Testis (tissue), 3 donors: ENCODE data around the gene CD226. TPM values are rescaled to one million over a fixed set of nuclear protein-coding genes. Genes with fewer than 3 reads are reported as not detected.
A peak's percentile ranks its signal among the peaks of the same experiment; 100 is the strongest.

Experiments
- DNase-seq: peaks from one replicate; pipeline ENCODE4 v3.0.0-alpha.2; 2019
- H3K27ac ChIP-seq, 2 donors: fragments of 200-600 bp; sonication (generic); one replicate each; pipeline ENCODE4 v1.5.1; 2019
- H3K27me3 ChIP-seq: fragments of 200-600 bp; sonication (generic); one replicate; pipeline ENCODE4 v1.5.1; 2019
- H3K36me3 ChIP-seq: fragments of 200-600 bp; sonication (generic); one replicate; pipeline ENCODE4 v1.5.1; 2017; ENCODE audit warnings: low read depth; ENCODE audit errors: missing control alignments
- H3K4me1 ChIP-seq: fragments of 200-600 bp; sonication (generic); one replicate; pipeline ENCODE4 v1.5.1; 2019
- H3K4me3 ChIP-seq, 2 donors: fragments of 200-600 bp; sonication (generic); one replicate each; pipeline ENCODE4 v1.5.1; 2017 to 2019
- H3K9me3 ChIP-seq: fragments of 200-600 bp; sonication (generic); one replicate; pipeline ENCODE4 v1.5.1; 2017
- POLR2A ChIP-seq: fragments of 450-650 bp; IDR thresholded peaks from one replicate; pipeline ENCODE4 v1.6.1; 2017; ENCODE audit warnings: antibody characterized with exemption, mild to moderate bottlenecking, moderate library complexity
- WGBS, 2 donors: methylation state at CpG; one replicate each; pipeline ENCODE4 v1.1.5; 2018; 5-methylcytosine and 5-hydroxymethylcytosine counted together
- intact Hi-C: fragments of 100-400 bp; cut with DNase I; formaldehyde crosslinking; loops from one replicate; pipeline ENCODE4 v1.15.1; 2023; ENCODE audit warnings: low total_unique reads
- polyA plus RNA-seq: library from polyadenylated mRNA; stranded (reverse); fragments of 350-450 nt; fragmentation: Illumina TruSeq; extraction: RNeasy Lipid Tissue Mini Kit (QIAGEN cat#74804); gene quantifications from one replicate; pipeline ENCODE4 v1.2.3, GENCODE V29; 2014; ENCODE audit warnings: low read depth, low replicate concordance; ENCODE audit not compliant: insufficient read depth
- total RNA-seq, 2 donors: library from RNA; depleted of rRNA; stranded (reverse); fragments of >200 nt; gene quantifications; one replicate each; pipeline ENCODE4 v1.2.3, GENCODE V29; 2016
- TF ChIP-seq, protein P1 (sequence below), 3 experiments: fragments of 450-650 bp in 2 of 3; fragments of 200-600 bp in 1 of 3; sonication (generic) in 1 of 3; IDR thresholded peaks; one replicate each; pipeline ENCODE4 v1.5.1; 2016 to 2019; ENCODE audit warnings: antibody characterized with exemption in 3 of 3, mild to moderate bottlenecking in 2 of 3, moderate library complexity in 1 of 3

CD226 gene
- total and polyA plus RNA-seq, 3 donors from 2014 or later: 2.6 to 3.0 (median 2.9) TPM

DNA sequence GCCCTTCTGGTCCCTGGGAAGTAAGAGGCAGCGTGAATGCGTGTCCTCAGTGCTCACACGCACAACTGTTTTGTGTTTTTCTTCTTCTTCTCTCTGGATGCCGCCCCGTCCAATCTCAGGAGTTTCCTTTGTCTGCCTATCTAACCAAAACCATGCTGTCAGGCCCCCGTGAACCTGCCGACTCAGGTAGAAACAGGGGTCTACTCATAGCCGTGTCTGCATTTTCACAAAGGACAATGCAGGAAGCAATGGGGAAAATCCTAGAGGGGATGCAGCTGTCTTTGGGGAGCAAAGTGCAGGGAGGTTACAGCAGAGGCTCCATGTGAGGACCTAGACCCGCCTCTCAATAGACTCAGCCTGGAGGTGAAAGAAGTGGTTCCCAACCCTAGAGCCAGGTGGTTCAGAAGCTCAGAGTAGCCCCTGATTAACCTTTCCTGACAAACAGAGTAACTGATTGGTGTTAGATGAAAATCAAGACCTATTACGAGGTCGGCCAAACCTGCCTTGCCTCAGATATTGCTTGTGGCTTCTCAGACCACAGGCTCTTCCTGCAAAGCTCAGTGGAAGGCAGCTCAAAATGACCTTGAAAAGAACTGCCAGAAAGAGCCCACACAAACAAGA, 49.3 kb downstream of the CD226 start:
- H3K9me3 ChIP-seq: no peaks in the 10 kb centered on the region
- H3K36me3 ChIP-seq: no peaks in the 10 kb centered on the region
- peaks cover 8% of the 10 kb centered on the region for H3K4me1 ChIP-seq
- DNase-seq: peak; percentile 31
- H3K27ac ChIP-seq: peak overlapping the region; percentile 18 to 55
- H3K27me3 ChIP-seq: no peaks in the 10 kb centered on the region
- intact Hi-C loops: no loop called here
- 50 to 65% methylated on average over 11 of the region's 11 CpGs for WGBS, 2 donors
- TF ChIP-seq POLR2A: no peak
- TF ChIP-seq, protein P1, sequence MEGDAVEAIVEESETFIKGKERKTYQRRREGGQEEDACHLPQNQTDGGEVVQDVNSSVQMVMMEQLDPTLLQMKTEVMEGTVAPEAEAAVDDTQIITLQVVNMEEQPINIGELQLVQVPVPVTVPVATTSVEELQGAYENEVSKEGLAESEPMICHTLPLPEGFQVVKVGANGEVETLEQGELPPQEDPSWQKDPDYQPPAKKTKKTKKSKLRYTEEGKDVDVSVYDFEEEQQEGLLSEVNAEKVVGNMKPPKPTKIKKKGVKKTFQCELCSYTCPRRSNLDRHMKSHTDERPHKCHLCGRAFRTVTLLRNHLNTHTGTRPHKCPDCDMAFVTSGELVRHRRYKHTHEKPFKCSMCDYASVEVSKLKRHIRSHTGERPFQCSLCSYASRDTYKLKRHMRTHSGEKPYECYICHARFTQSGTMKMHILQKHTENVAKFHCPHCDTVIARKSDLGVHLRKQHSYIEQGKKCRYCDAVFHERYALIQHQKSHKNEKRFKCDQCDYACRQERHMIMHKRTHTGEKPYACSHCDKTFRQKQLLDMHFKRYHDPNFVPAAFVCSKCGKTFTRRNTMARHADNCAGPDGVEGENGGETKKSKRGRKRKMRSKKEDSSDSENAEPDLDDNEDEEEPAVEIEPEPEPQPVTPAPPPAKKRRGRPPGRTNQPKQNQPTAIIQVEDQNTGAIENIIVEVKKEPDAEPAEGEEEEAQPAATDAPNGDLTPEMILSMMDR (IDR thresholded peaks at IDR 0.05): no peak
- H3K4me3 ChIP-seq: no peak overlapping the region

DNA sequence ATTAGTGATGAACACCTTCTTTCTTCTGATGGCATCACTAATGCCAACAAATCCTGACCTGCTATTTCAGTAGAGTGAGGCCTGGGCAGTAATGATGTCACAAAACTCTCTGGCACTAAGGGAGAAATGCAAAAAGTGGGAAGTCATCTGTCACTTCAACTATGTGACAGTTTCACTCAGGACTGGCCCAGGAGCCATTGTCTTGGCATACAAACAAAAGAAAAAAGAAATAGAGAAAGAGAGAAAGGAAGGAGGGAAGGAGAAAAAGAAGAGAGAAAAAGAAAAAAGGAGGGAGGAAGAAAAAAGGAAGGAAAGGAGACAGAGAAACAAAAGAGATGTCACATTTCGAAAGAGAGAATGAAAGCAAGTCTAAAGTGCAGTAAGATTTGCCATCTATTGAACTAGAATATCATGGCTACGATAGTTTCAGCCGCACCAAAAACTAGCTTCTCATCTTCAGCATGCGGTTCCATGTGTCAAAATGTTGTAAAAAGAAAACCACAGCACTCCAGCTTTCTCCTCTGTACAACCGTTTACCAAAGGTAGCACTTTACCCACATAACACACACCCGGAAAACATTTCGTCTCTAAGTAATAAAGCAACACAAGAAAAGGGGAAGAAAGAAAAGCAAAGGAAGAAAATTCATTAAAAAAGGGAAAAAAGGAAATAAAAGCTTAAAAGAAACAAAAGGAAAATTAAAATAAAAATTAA, 50.1 kb downstream of the CD226 start:
- WGBS, 2 donors: 89 to 93% methylated on average over 7 of the region's 7 CpGs
- intact Hi-C loops: no loop called here

GRCh38 chr18:69895066-69896047, 52.3 kb downstream of the CD226 start:
- WGBS, 2 donors: 86 to 88% methylated on average over 19 of the region's 19 CpGs

More for the DNA sequence above, 50.1 kb downstream of the CD226 start:
- Histone ChIP-seq H3K4me3 (no peak overlapping the region), H3K27me3 (no peaks in the 10 kb centered on the region), H3K27ac (peak overlapping the region in 1 of 2 donors; percentile 55), H3K4me1 (peaks cover 8% of the 10 kb centered on the region), H3K9me3 (no peaks in the 10 kb centered on the region), H3K36me3 (no peaks in the 10 kb centered on the region)
- TF ChIP-seq, protein P1 (IDR thresholded peaks at IDR 0.05): no peak
- no peak for TF ChIP-seq POLR2A
- DNase-seq: no peak

GRCh38 chr18:69894467-69894866, 53.2 kb downstream of the CD226 start:
- intact Hi-C loops: no loop called here
- Histone ChIP-seq H3K9me3 (no peaks in the 10 kb centered on the region), H3K27ac (no peak overlapping the region), H3K27me3 (no peaks in the 10 kb centered on the region), H3K36me3 (no peaks in the 10 kb centered on the region), H3K4me1 (peaks cover 8% of the 10 kb centered on the region), H3K4me3 (no peak overlapping the region)
- no peak for DNase-seq
- no peak for TF ChIP-seq POLR2A
- TF ChIP-seq, protein P1 (IDR thresholded peaks at IDR 0.05): no peak
- 82 to 88% methylated on average over 2 of the region's 2 CpGs for WGBS, 2 donors

More at GRCh38 chr18:69895066-69896047, 52.3 kb downstream of the CD226 start:
- Histone ChIP-seq H3K36me3 (no peaks in the 10 kb centered on the region), H3K9me3 (no peaks in the 10 kb centered on the region), H3K27me3 (no peaks in the 10 kb centered on the region), H3K27ac (no peak overlapping the region), H3K4me3 (no peak overlapping the region), H3K4me1 (peaks cover 8% of the 10 kb centered on the region)
- intact Hi-C loops: no loop called here
- no peak for DNase-seq
- TF ChIP-seq POLR2A: no peak
- TF ChIP-seq, protein P1 (IDR thresholded peaks at IDR 0.05): no peak
